ENCODE data around the gene SMIM35. TPM values are rescaled to one million over a fixed set of nuclear protein-coding genes. Genes with fewer than 3 reads are reported as not detected.

SMIM35 gene
- total and polyA plus RNA-seq, 4 experiments from 2014 or later: 0.21 to 0.76 (median 0.50) TPM

DNA sequence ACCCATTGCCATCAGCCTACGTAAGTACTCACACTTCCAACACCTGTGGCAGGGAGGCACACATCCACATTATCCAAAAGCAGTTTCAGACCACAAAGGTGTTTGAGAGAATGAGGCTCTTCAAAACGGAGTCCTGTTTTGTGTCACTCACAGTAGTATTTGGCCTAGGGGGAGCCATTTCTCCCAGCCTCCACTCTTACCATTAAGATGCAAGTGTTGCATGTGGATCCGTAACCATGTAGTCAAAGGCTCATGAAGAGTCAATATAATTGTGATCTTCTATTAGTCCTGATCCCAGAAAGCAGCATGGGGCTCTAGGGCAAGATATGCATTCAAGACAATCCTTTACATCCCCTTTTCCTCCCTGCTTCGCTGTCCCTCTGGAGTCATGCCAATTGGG lies 59.1 kb downstream of the SMIM35 start:
- H3K36me3 ChIP-seq (ENCODE audit: insufficient read depth, low read length): no peaks in the 10 kb centered on the region
- H3K27ac ChIP-seq (ENCODE audit: low read depth, low read length): no peak overlapping the region
- no peaks in the 10 kb centered on the region for H3K36me3 Mint-ChIP-seq
- H3K4me3 ChIP-seq (ENCODE audit: low read length in 2 of 2): no peak overlapping the region
- ChIA-PET CTCF (ENCODE audit: partially characterized antibody) (interaction anchor here (0.8 kb wide), 1 partner anchor 11 kb away, joined by 3 read pairs; no protein-coding TSS in a partner anchor), POLR2A (ENCODE audit: partially characterized antibody) (no interaction called here)
- no peaks in the 10 kb centered on the region for H3K27me3 ChIP-seq (ENCODE audit: insufficient read depth, low read length)
- intact Hi-C loops (cut with micrococcal nuclease): loop anchor here (2.0 kb wide), 1 partner anchor 17 kb away; no protein-coding TSS in a partner anchor
- no peak overlapping the region for H3K27ac Mint-ChIP-seq
- no peaks in the 10 kb centered on the region for H3K9me3 ChIP-seq (ENCODE audit: control insufficient read depth in 1 of 2, low read length in 2 of 2)
- peaks cover 0 to 2% (median 0%) of the 10 kb centered on the region in 8 donors for H3K9me3 Mint-ChIP-seq
- peaks cover 0 to 2% of the 10 kb centered on the region in 2 donors for H3K27me3 Mint-ChIP-seq
- H3K4me1 Mint-ChIP-seq: peaks cover 20 to 36% (median 25%) of the 10 kb centered on the region in 4 donors
- DNase-seq: no peak
- H3K4me1 ChIP-seq (ENCODE audit: insufficient read depth, low read length): peaks cover 13% of the 10 kb centered on the region
- no peak overlapping the region for H3K4me3 Mint-ChIP-seq

- H3K27ac Mint-ChIP-seq: no peak overlapping the region
- no peaks in the 10 kb centered on the region for H3K27me3 Mint-ChIP-seq
- Histone ChIP-seq H3K27ac (ENCODE audit: low read depth, low read length) (no peak overlapping the region), H3K4me1 (ENCODE audit: insufficient read depth, low read length) (peaks cover 11% of the 10 kb centered on the region), H3K27me3 (ENCODE audit: insufficient read depth, low read length) (no peaks in the 10 kb centered on the region), H3K4me3 (ENCODE audit: low read length in 2 of 2) (no peak overlapping the region), H3K9me3 (ENCODE audit: control insufficient read depth in 1 of 2, low read length in 2 of 2) (peaks cover 4 to 10% of the 10 kb centered on the region in 2 donors), H3K36me3 (ENCODE audit: insufficient read depth, low read length) (no peaks in the 10 kb centered on the region)
- intact Hi-C loops (cut with micrococcal nuclease): no loop called here
- H3K4me1 Mint-ChIP-seq: peaks cover 16 to 24% (median 20%) of the 10 kb centered on the region in 4 donors
- no peak overlapping the region for H3K4me3 Mint-ChIP-seq
- DNase-seq: no peak
- H3K36me3 Mint-ChIP-seq: peaks cover 11 to 19% of the 10 kb centered on the region in 2 donors
- peaks cover 5 to 37% (median 28%) of the 10 kb centered on the region in 8 donors for H3K9me3 Mint-ChIP-seq
- ChIA-PET CTCF (ENCODE audit: partially characterized antibody) (interaction anchor here (1.0 to 4.4 kb wide), 6 partner anchors 9 to 74 kb away, joined by 3 to 21 read pairs (median 5); partner anchors contain the start of gene IL10RA), POLR2A (ENCODE audit: partially characterized antibody) (interaction anchor here (0.8 to 37.3 kb wide), 8 partner anchors 8 to 70 kb away, joined by 3 to 2125 read pairs (median 4); partner anchors contain the start of gene IL10RA)
Observed at GRCh38 chr11:118021146-118021545, 65.6 kb downstream of the SMIM35 start.

GRCh38 chr11:118018401-118018800 lies 68.4 kb downstream of the SMIM35 start:
- Mint-ChIP-seq H3K4me1 (peaks cover 30 to 42% (median 39%) of the 10 kb centered on the region in 4 donors), H3K4me3 (no peak overlapping the region), H3K36me3 (peaks cover 13 to 24% of the 10 kb centered on the region in 2 donors), H3K9me3 (peaks cover 8 to 37% (median 29%) of the 10 kb centered on the region in 8 donors), H3K27me3 (no peaks in the 10 kb centered on the region), H3K27ac (no peak overlapping the region)
- intact Hi-C loops (cut with micrococcal nuclease): no loop called here
- DNase-seq: no peak
- H3K4me1 ChIP-seq (ENCODE audit: insufficient read depth, low read length): peaks cover 38% of the 10 kb centered on the region
- H3K4me3 ChIP-seq (ENCODE audit: low read length in 2 of 2): no peak overlapping the region
- H3K27me3 ChIP-seq (ENCODE audit: insufficient read depth, low read length): no peaks in the 10 kb centered on the region
- ChIA-PET POLR2A (ENCODE audit: partially characterized antibody) (interaction anchor here (1.2 to 37.3 kb wide), 2 partner anchors 30 to 32 kb away, joined by 3 to 2125 read pairs; partner anchors contain the start of gene IL10RA), CTCF (ENCODE audit: partially characterized antibody) (no interaction called here)
- H3K36me3 ChIP-seq (ENCODE audit: insufficient read depth, low read length): no peaks in the 10 kb centered on the region
- peaks cover 4 to 10% of the 10 kb centered on the region in 2 donors for H3K9me3 ChIP-seq (ENCODE audit: control insufficient read depth in 1 of 2, low read length in 2 of 2)
- no peak overlapping the region for H3K27ac ChIP-seq (ENCODE audit: low read depth, low read length)

DNA sequence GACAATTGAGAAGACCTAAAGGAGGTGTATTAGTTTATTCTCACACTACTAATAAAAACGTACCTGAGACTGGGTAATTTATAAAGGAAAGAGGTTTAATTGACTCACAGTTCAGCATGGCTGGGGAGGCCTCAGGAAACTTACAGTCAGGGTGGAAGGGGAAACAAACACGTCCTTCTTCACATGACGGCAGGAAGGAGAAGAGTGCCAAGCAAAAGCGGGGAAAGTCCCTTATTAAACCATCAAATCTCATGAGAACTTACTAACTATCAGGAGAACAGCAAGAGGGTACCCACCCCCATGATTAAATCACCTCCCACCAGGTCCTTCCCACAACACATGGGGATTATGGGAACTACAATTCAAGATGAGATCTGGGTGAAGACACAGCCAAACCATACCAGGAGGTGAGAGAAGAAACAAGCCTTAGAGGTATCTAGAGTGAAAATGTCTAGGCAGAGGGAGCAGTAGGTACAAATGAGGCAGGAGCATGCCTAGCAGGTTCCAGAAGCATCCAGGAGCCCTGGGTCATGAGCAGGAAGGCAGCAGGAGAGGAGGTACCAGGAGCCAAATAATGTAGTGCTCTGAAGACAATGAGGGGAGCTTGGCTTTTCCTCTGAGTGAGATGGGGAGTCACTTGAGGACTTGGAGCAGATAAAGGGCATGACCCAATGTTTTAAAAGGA lies 69.0 kb downstream of the SMIM35 start:
- Mint-ChIP-seq H3K27ac (peak overlapping the region in 2 of 7 donors; percentile 60 to 83), H3K4me1 (peaks cover 33 to 48% (median 44%) of the 10 kb centered on the region in 4 donors)
- CTCF ChIA-PET (ENCODE audit: partially characterized antibody): no interaction called here

DNA sequence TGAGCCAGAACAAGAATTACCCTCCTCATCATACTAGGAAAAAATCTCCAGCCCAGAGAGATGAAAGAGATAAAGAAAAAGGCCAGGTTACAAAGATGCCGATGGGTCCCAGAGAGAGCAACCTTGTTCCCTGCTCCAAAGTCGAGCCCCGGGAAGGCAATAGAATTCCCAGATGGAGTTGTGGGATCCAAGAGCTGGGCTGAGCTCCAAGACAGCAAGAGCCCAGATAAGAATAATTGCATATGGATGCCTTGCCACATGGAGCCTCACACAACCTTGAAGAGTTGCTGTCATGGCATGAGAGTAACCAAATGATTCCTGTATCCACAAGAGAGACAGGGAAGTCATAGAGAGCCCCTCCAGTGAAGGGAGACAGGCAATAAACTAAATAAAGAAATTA lies 69.7 kb downstream of the SMIM35 start:
- Histone ChIP-seq H3K36me3 (ENCODE audit: insufficient read depth, low read length) (no peaks in the 10 kb centered on the region), H3K4me1 (ENCODE audit: insufficient read depth, low read length) (peaks cover 51% of the 10 kb centered on the region), H3K27ac (ENCODE audit: low read depth, low read length) (no peak overlapping the region), H3K4me3 (ENCODE audit: low read length in 2 of 2) (no peak overlapping the region), H3K9me3 (ENCODE audit: control insufficient read depth in 1 of 2, low read length in 2 of 2) (peaks cover 4 to 10% of the 10 kb centered on the region in 2 donors), H3K27me3 (ENCODE audit: insufficient read depth, low read length) (no peaks in the 10 kb centered on the region)
- Mint-ChIP-seq H3K36me3 (peaks cover 16 to 24% of the 10 kb centered on the region in 2 donors), H3K27me3 (no peaks in the 10 kb centered on the region), H3K27ac (peak overlapping the region in 2 of 7 donors; percentile 20 to 70), H3K9me3 (peaks cover 8 to 37% (median 29%) of the 10 kb centered on the region in 8 donors), H3K4me3 (peak overlapping the region in 2 of 8 donors; percentile 33 to 34), H3K4me1 (peaks cover 37 to 55% (median 49%) of the 10 kb centered on the region in 4 donors)
- intact Hi-C loops (cut with micrococcal nuclease): no loop called here
- CTCF ChIA-PET (ENCODE audit: partially characterized antibody): no interaction called here
- POLR2A ChIA-PET (ENCODE audit: partially characterized antibody): interaction anchor here (37.3 kb wide), 1 partner anchor 31 kb away, joined by 2125 read pairs; the partner anchor contains the start of gene IL10RA
- no peak for DNase-seq

More for the DNA sequence above, 69.0 kb downstream of the SMIM35 start:
- Histone ChIP-seq H3K4me1 (ENCODE audit: insufficient read depth, low read length) (peaks cover 44% of the 10 kb centered on the region), H3K27ac (ENCODE audit: low read depth, low read length) (no peak overlapping the region), H3K9me3 (ENCODE audit: control insufficient read depth in 1 of 2, low read length in 2 of 2) (peaks cover 4 to 10% of the 10 kb centered on the region in 2 donors), H3K36me3 (ENCODE audit: insufficient read depth, low read length) (no peaks in the 10 kb centered on the region), H3K27me3 (ENCODE audit: insufficient read depth, low read length) (no peaks in the 10 kb centered on the region), H3K4me3 (ENCODE audit: low read length in 2 of 2) (no peak overlapping the region)
- Mint-ChIP-seq H3K9me3 (peaks cover 8 to 37% (median 29%) of the 10 kb centered on the region in 8 donors), H3K4me3 (no peak overlapping the region), H3K27me3 (no peaks in the 10 kb centered on the region), H3K36me3 (peaks cover 13 to 24% of the 10 kb centered on the region in 2 donors)
- intact Hi-C loops (cut with micrococcal nuclease): no loop called here
- POLR2A ChIA-PET (ENCODE audit: partially characterized antibody): interaction anchor here (37.3 kb wide), 1 partner anchor 32 kb away, joined by 2125 read pairs; the partner anchor contains the start of gene IL10RA
- no peak for DNase-seq

DNA sequence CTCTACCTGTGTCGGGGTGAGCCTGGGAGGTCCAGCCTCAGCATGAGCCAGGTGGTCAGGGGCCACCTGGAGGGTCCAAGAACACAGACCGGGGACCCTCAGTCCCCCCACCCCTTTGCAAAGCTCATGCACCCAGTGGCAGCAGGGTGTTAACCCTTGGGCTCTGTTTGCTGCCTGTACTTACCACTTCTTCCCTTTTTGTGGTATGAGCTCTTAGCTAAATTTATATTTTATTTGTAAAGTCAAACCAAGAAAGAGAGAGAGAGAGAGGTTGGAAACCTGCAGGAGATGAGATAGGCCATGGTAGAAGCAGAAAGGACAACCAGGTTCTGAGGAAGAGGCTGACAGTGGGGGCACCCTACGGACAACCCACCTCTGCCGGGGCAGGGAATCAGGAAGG lies 70.7 kb downstream of the SMIM35 start:
- peaks cover 8 to 33% (median 27%) of the 10 kb centered on the region in 8 donors for H3K9me3 Mint-ChIP-seq
- no peaks in the 10 kb centered on the region for H3K36me3 ChIP-seq (ENCODE audit: insufficient read depth, low read length)
- peaks cover 17 to 21% of the 10 kb centered on the region in 2 donors for H3K36me3 Mint-ChIP-seq
- peaks cover 4 to 10% of the 10 kb centered on the region in 2 donors for H3K9me3 ChIP-seq (ENCODE audit: control insufficient read depth in 1 of 2, low read length in 2 of 2)
- intact Hi-C loops (cut with micrococcal nuclease): no loop called here
- peak overlapping the region in 6 of 7 donors; percentile 75 to 93 (median 82) for H3K27ac Mint-ChIP-seq
- peak overlapping the region in 1 of 2 donors; percentile 13 for H3K4me3 ChIP-seq (ENCODE audit: low read length in 2 of 2)
- ChIA-PET POLR2A (ENCODE audit: partially characterized antibody) (interaction anchor here (1.2 to 51.5 kb wide), 6 partner anchors 8 to 67 kb away, joined by 5 to 2125 read pairs (median 878); partner anchors contain the start of gene IL10RA), CTCF (ENCODE audit: partially characterized antibody) (interaction anchor here (0.7 to 1.4 kb wide), 9 partner anchors 8 to 70 kb away, joined by 3 to 5 read pairs (median 3); no protein-coding TSS in a partner anchor)
- H3K4me1 Mint-ChIP-seq: peaks cover 38 to 65% (median 55%) of the 10 kb centered on the region in 4 donors
- H3K27ac ChIP-seq (ENCODE audit: low read depth, low read length): no peak overlapping the region
- no peaks in the 10 kb centered on the region for H3K27me3 ChIP-seq (ENCODE audit: insufficient read depth, low read length)
- peak overlapping the region; percentile 20 to 82 (median 68) for H3K4me3 Mint-ChIP-seq
- peaks cover 61% of the 10 kb centered on the region for H3K4me1 ChIP-seq (ENCODE audit: insufficient read depth, low read length)
- H3K27me3 Mint-ChIP-seq: no peaks in the 10 kb centered on the region
- no peak for DNase-seq
